HepG2 (cell line): Measurements from ENCODE around the gene NT5DC4. TPM values are rescaled to one million over a fixed set of nuclear protein-coding genes. Genes with fewer than 3 reads are reported as not detected.

Experiments used
- ARID5B ChIP-seq: IDR thresholded peaks from 2 replicates; pipeline ENCODE4 v1.4.0; 2020; ENCODE audit warnings: mild to moderate bottlenecking, missing genetic modification reagents
- DNMT1 ChIP-seq: sonication (generic); formaldehyde crosslinking; IDR thresholded peaks from 2 replicates; pipeline ENCODE4 v1.5.1; 2020; ENCODE audit warnings: mild to moderate bottlenecking, missing genetic modification reagents
- DNMT3B ChIP-seq: conservative IDR thresholded peaks from 2 replicates; pipeline ENCODE4 v1.6.1; 2016; ENCODE audit warnings: missing biosample characterization, control low read depth
- FOXA3 ChIP-seq: IDR thresholded peaks from 2 replicates; pipeline ENCODE4 v1.6.1; 2016; ENCODE audit warnings: missing genetic modification reagents, missing compliant biosample characterization
- PHF8 ChIP-seq: sonication (generic); formaldehyde crosslinking; IDR thresholded peaks from 2 replicates; pipeline ENCODE4 v1.5.0; 2020; ENCODE audit warnings: missing genetic modification reagents
- SMAD3 ChIP-seq: sonication (generic); formaldehyde crosslinking; IDR thresholded peaks from 2 replicates; pipeline ENCODE4 v1.4.0; 2020; ENCODE audit warnings: missing genetic modification reagents
- ZNF232 ChIP-seq: sonication (generic); formaldehyde crosslinking; IDR thresholded peaks from 2 replicates; pipeline ENCODE4 v1.4.0; 2020; ENCODE audit warnings: missing genetic modification reagents, borderline replicate concordance
- ZNF292 ChIP-seq: sonication (generic); formaldehyde crosslinking; IDR thresholded peaks from 2 replicates; pipeline ENCODE4 v1.8.1; 2022; ENCODE audit warnings: mild to moderate bottlenecking, low read depth, missing genetic modification reagents, borderline replicate concordance
- ZNF589 ChIP-seq: sonication (generic); formaldehyde crosslinking; conservative IDR thresholded peaks from 2 replicates; pipeline ENCODE4 v1.8.0; 2022; ENCODE audit warnings: mild to moderate bottlenecking, moderate library complexity, missing genetic modification reagents
- polyA plus RNA-seq, 8 experiments: library from polyadenylated mRNA; depleted of rRNA in 3 of 8; stranded (reverse) in 7 of 8; unstranded in 1 of 8; fragments of >200 nt; fragmentation: Illumina TruSeq in 4 of 8; extraction: Trizol in 4 of 8; gene quantifications; 2 replicates each; pipeline versions ENCODE4 v1.2.1 to v1.2.3, GENCODE V29; 2011 to 2016; ENCODE audit warnings: low read depth in 4 of 8, missing spikeins in 1 of 8, mixed read lengths in 1 of 8; ENCODE audit not compliant: insufficient read depth in 1 of 8
- total RNA-seq, 5 experiments: library from RNA; depleted of rRNA; stranded (reverse); fragments of >200 nt; fragmentation: Illumina TruSeq; extraction: Trizol; gene quantifications; 2 replicates each; pipeline ENCODE4 v1.2.3, GENCODE V29; 2016; ENCODE audit warnings: low read depth in 1 of 5
- TF ChIP-seq, protein P1 (sequence below): sonication (generic); formaldehyde crosslinking; IDR thresholded peaks from 2 replicates; pipeline ENCODE4 v1.4.0; 2020; ENCODE audit warnings: missing genetic modification reagents
- TF ChIP-seq, protein P2 (sequence below): sonication (generic); formaldehyde crosslinking; IDR thresholded peaks from 2 replicates; pipeline ENCODE4 v1.5.0; 2020; ENCODE audit warnings: mild to moderate bottlenecking, missing genetic modification reagents, borderline replicate concordance
- TF ChIP-seq, protein P3 (sequence below): sonication (generic); formaldehyde crosslinking; IDR thresholded peaks from 2 replicates; pipeline ENCODE4 v1.4.0; 2020; ENCODE audit warnings: mild to moderate bottlenecking, missing genetic modification reagents

NT5DC4 gene
- total and polyA plus RNA-seq, 2 of the 13 experiments (the other 11 are each of a cell fraction or from before 2014, with no cell fraction given): 0.04 to 4.2 TPM

DNA sequence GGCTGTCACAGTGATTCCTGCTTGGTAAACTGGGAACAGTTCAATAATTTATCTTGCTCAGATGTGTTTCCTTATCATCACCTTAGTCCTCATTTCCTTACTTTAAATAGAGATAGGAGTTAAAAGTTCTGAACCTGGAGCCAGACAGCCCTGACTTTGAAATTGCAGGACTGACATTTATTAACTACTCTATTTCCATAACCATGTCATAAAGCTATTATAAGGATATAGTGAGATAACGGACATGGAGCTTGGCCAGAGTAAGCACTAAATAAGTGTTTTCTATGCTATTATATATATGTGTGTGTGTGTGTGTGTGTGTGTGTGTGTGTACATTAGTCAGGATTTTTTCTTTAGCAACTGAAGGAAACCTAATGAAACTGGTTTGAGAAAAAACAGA, 13.1 kb downstream of the NT5DC4 start (continued):
- TF ChIP-seq, protein P1, sequence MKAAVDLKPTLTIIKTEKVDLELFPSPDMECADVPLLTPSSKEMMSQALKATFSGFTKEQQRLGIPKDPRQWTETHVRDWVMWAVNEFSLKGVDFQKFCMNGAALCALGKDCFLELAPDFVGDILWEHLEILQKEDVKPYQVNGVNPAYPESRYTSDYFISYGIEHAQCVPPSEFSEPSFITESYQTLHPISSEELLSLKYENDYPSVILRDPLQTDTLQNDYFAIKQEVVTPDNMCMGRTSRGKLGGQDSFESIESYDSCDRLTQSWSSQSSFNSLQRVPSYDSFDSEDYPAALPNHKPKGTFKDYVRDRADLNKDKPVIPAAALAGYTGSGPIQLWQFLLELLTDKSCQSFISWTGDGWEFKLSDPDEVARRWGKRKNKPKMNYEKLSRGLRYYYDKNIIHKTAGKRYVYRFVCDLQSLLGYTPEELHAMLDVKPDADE (CRISPR knock-in tag): no peak
- TF ChIP-seq DNMT1 (CRISPR knock-in tag) (no peak), ZNF232 (CRISPR knock-in tag) (no peak), PHF8 (CRISPR knock-in tag) (no peak), ZNF589 (CRISPR knock-in tag) (no peak), SMAD3 (CRISPR knock-in tag) (no peak), DNMT3B (no peak), FOXA3 (CRISPR knock-in tag) (no peak), ARID5B (CRISPR knock-in tag) (no peak), ZNF292 (no peak)
- TF ChIP-seq, protein P2, sequence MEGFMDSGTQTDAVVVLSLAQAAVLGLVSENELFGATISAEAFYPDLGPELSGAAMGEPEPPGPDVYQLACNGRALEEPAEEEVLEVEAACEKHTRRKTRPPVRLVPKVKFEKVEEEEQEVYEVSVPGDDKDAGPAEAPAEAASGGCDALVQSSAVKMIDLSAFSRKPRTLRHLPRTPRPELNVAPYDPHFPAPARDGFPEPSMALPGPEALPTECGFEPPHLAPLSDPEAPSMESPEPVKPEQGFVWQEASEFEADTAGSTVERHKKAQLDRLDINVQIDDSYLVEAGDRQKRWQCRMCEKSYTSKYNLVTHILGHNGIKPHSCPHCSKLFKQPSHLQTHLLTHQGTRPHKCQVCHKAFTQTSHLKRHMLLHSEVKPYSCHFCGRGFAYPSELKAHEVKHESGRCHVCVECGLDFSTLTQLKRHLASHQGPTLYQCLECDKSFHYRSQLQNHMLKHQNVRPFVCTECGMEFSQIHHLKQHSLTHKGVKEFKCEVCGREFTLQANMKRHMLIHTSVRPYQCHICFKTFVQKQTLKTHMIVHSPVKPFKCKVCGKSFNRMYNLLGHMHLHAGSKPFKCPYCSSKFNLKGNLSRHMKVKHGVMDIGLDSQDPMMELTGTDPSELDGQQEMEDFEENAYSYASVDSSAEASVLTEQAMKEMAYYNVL (CRISPR knock-in tag): no peak
- TF ChIP-seq, protein P3, sequence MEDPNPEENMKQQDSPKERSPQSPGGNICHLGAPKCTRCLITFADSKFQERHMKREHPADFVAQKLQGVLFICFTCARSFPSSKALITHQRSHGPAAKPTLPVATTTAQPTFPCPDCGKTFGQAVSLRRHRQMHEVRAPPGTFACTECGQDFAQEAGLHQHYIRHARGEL (CRISPR knock-in tag): no peak
